ENCODE results near the gene CDC42EP4.

Gene CDC42EP4

GRCh38 chr17:73347351-73347750 is 35.5 kb upstream of the CDC42EP4 start:
- no peak overlapping the region for H3K4me3 ChIP-seq (ENCODE audit: low read length)
- H3F3A ChIP-seq (ENCODE audit: control insufficient read depth, insufficient read depth), result no peaks in the 10 kb centered on the region
- no peaks in the 10 kb centered on the region for H3K9me3 ChIP-seq (ENCODE audit: control insufficient read depth, insufficient read depth, low read length)
- TF ChIP-seq CTCF (IDR thresholded peaks at IDR 0.05; ENCODE audit: low read depth, low read length, poor library complexity, severe bottlenecking), result no peak
- TF ChIP-seq EZH2phosphoT487 (IDR thresholded peaks at IDR 0.05; ENCODE audit: borderline replicate concordance, low read length), result no peak
- H3K79me2 ChIP-seq (ENCODE audit: control insufficient read depth, low read length), result no peaks in the 10 kb centered on the region
- H3K4me2 ChIP-seq (ENCODE audit: low read length), result no peak overlapping the region
- no peaks in the 10 kb centered on the region for H3K9me2 ChIP-seq (replicated peaks; ENCODE audit: control insufficient read depth, low read length)
- H3K27me3 ChIP-seq (ENCODE audit: control insufficient read depth, low read length), result no peaks in the 10 kb centered on the region
- no peaks in the 10 kb centered on the region for H3K36me3 ChIP-seq (ENCODE audit: control insufficient read depth, low read length)
- no peak overlapping the region for H3K27ac ChIP-seq (ENCODE audit: low read depth, low read length)
- no peaks in the 10 kb centered on the region for H3K4me1 ChIP-seq (ENCODE audit: control insufficient read depth, low read length)
- H4K20me1 ChIP-seq (ENCODE audit: control insufficient read depth, insufficient read depth, low read depth, low read length), result no peaks in the 10 kb centered on the region

- no peak overlapping the region for H3K27ac ChIP-seq (ENCODE audit: low read depth, low read length)
- H4K20me1 ChIP-seq (ENCODE audit: control insufficient read depth, insufficient read depth, low read depth, low read length), result no peaks in the 10 kb centered on the region
- H3K9me3 ChIP-seq (ENCODE audit: control insufficient read depth, insufficient read depth, low read length), result no peaks in the 10 kb centered on the region
- no peaks in the 10 kb centered on the region for H3K27me3 ChIP-seq (ENCODE audit: control insufficient read depth, low read length)
- no peak for TF ChIP-seq CTCF (IDR thresholded peaks at IDR 0.05; ENCODE audit: low read depth, low read length, poor library complexity, severe bottlenecking)
- TF ChIP-seq EZH2phosphoT487 (IDR thresholded peaks at IDR 0.05; ENCODE audit: borderline replicate concordance, low read length), result no peak
- no peaks in the 10 kb centered on the region for H3K79me2 ChIP-seq (ENCODE audit: control insufficient read depth, low read length)
- no peaks in the 10 kb centered on the region for H3K36me3 ChIP-seq (ENCODE audit: control insufficient read depth, low read length)
- H3K4me1 ChIP-seq (ENCODE audit: control insufficient read depth, low read length), result no peaks in the 10 kb centered on the region
- H3K9me2 ChIP-seq (replicated peaks; ENCODE audit: control insufficient read depth, low read length), result no peaks in the 10 kb centered on the region
- no peak overlapping the region for H3K4me2 ChIP-seq (ENCODE audit: low read length)
- H3F3A ChIP-seq (ENCODE audit: control insufficient read depth, insufficient read depth), result no peaks in the 10 kb centered on the region
- H3K4me3 ChIP-seq (ENCODE audit: low read length), result no peak overlapping the region
Observed at GRCh38 chr17:73346501-73347162, 34.8 kb upstream of the CDC42EP4 start.

- Histone ChIP-seq H3K27ac (ENCODE audit: low read depth, low read length) (no peak overlapping the region), H3K4me3 (ENCODE audit: low read length) (no peak overlapping the region), H3F3A (ENCODE audit: control insufficient read depth, insufficient read depth) (no peaks in the 10 kb centered on the region), H3K4me2 (ENCODE audit: low read length) (no peak overlapping the region), H4K20me1 (ENCODE audit: control insufficient read depth, insufficient read depth, low read depth, low read length) (no peaks in the 10 kb centered on the region), H3K27me3 (ENCODE audit: control insufficient read depth, low read length) (no peaks in the 10 kb centered on the region), H3K9me3 (ENCODE audit: control insufficient read depth, insufficient read depth, low read length) (no peaks in the 10 kb centered on the region), H3K9me2 (replicated peaks; ENCODE audit: control insufficient read depth, low read length) (no peaks in the 10 kb centered on the region), H3K36me3 (ENCODE audit: control insufficient read depth, low read length) (no peaks in the 10 kb centered on the region), H3K79me2 (ENCODE audit: control insufficient read depth, low read length) (no peaks in the 10 kb centered on the region), H3K4me1 (ENCODE audit: control insufficient read depth, low read length) (no peaks in the 10 kb centered on the region)
- TF ChIP-seq EZH2phosphoT487 (IDR thresholded peaks at IDR 0.05; ENCODE audit: borderline replicate concordance, low read length) (no peak), CTCF (IDR thresholded peaks at IDR 0.05; ENCODE audit: low read depth, low read length, poor library complexity, severe bottlenecking) (no peak)
Observed at GRCh38 chr17:73343739-73344454, 32.1 kb upstream of the CDC42EP4 start.

All from DOHH2 (cell line).